ENCODE measurements around the gene CGREF1. TPM values are rescaled to one million over a fixed set of nuclear protein-coding genes. Genes with fewer than 3 reads are reported as not detected.

CGREF1 gene
- total RNA-seq, 4 donors from 2014 or later = 2.6 to 6.1 (median 3.9) TPM

DNA sequence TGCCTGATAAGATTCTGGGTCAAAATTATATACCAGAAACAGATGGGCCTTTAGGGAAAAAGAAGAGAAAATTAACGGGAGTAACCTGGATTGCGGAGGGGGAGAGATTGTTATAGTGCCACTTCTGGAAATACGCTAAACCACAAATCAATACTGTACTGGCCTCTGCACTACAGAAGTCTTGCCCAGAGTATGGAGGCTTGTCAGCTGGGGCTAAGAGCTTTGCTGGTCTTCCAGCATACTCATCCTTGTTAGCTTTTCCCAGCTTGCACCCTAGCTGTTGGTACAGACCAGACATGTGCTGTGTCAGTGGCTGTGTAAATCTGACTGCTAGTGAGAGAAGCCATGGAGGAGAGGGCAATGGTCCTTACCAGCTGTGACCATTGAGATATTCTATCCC lies 58.6 kb downstream of the CGREF1 start:
- Histone ChIP-seq H3K27me3 (no peaks in the 10 kb centered on the region), H3K4me1 (peaks cover 0 to 4% (median 0%) of the 10 kb centered on the region in 3 donors), H3K36me3 (peaks cover under 1 to 83% (median 7%) of the 10 kb centered on the region in 3 donors), H3K9me3 (no peaks in the 10 kb centered on the region), H3K27ac (no peak overlapping the region), H3K4me3 (no peak overlapping the region)
- no peak for DNase-seq
- WGBS, 2 donors = 83 to 86% methylated on average over 3 of the region's 3 CpGs
- intact Hi-C loops (cut with DNase I) = no loop called here
- no peak for TF ChIP-seq POLR2A (IDR thresholded peaks at IDR 0.05)
- no peak for TF ChIP-seq CTCF (IDR thresholded peaks at IDR 0.05)

DNA sequence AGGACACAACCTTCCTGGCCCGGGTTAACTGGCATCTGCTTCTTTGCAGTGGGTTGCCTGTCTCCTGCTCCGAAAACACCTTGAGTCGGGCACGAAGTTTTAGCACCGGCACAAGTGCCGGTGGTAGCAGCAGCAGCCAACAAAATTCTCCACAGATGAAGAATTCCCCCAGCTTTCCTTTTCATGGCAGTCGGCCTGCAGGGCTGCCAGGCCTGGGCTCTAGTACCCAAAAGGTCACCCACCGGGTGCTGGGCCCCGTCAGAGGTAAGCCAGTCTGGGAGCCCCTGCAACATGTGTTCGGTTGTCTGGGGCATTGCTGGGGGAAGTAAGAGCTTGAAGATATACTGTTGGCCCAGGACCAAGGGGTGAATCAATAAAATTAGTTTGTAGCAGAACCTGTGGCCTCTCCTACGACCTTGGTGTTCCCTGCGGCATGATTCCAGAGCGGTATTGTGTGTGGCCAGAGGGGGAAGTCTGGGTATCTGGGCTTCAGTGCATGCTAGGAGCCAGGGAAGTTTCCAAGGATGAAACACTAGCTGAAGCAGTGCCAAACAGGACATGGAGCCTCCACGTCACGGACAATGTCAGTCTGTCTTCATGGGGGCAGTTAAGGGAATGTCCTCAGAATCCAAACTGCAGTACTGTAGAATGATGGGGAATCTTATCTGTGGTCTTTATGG lies 59.6 kb downstream of the CGREF1 start:
- TF ChIP-seq POLR2A (IDR thresholded peaks at IDR 0.05) = no peak
- TF ChIP-seq CTCF (IDR thresholded peaks at IDR 0.05) = no peak
- no peak for DNase-seq
- Histone ChIP-seq H3K9me3 (no peaks in the 10 kb centered on the region), H3K27me3 (no peaks in the 10 kb centered on the region), H3K27ac (no peak overlapping the region), H3K36me3 (peaks cover 9 to 83% (median 9%) of the 10 kb centered on the region in 3 donors), H3K4me1 (peaks cover 0 to 4% (median 0%) of the 10 kb centered on the region in 3 donors), H3K4me3 (no peak overlapping the region)
- intact Hi-C loops (cut with DNase I) = no loop called here
- WGBS, 2 donors = 80 to 87% methylated on average over 6 to 10 of the region's 15 CpGs

DNA sequence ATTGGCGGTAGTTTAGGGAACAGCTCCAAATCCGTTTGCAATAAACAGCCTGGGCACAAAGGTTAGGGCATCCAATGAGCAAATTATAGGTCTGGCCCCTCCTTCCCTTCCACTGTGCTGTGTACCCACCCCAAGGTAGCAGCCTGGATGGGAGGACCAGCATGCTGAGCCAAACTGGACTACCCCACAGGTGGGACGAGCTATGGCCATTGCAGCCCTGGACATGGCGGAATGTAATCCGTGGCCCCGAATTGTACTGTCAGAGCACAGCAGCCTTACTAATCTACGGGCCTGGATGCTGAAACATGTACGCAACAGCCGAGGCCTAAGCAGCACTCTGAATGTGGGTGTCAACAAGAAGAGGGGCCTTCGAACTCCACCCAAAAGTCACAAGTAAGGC lies 60.7 kb downstream of the CGREF1 start:
- 90 to 94% methylated on average over 8 of the region's 10 CpGs for WGBS, 2 donors
- Histone ChIP-seq H3K27ac (no peak overlapping the region), H3K36me3 (peaks cover 9 to 93% (median 15%) of the 10 kb centered on the region in 3 donors), H3K4me1 (peaks cover 0 to under 1% (median 0%) of the 10 kb centered on the region in 3 donors), H3K9me3 (no peaks in the 10 kb centered on the region), H3K27me3 (no peaks in the 10 kb centered on the region), H3K4me3 (no peak overlapping the region)
- intact Hi-C loops (cut with DNase I) = no loop called here
- DNase-seq = no peak
- no peak for TF ChIP-seq CTCF (IDR thresholded peaks at IDR 0.05)
- TF ChIP-seq POLR2A (IDR thresholded peaks at IDR 0.05) = no peak

DNA sequence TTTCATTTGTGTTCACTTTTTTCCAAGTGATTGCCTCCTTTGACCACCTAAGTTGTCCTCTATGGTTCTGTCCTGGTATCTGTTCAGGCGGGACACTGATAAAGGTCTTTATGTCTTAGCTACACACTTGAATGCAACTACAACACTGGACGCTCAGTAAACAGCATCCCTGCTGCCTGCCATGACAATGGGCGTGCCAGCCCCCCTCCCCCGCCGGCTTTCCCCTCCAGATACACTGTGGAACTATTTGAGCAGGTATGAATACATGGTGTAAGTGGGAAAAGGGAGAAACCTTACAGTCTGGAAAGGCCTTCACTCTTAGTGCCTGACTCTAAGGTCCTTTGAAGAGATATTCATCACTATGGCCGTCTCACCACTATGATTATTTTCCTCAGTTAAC lies 61.7 kb downstream of the CGREF1 start:
- DNase-seq = no peak
- H3K27ac ChIP-seq = no peak overlapping the region
- WGBS, 2 donors = 92 to 93% methylated on average over 5 to 6 of the region's 6 CpGs
- no peak for TF ChIP-seq POLR2A (IDR thresholded peaks at IDR 0.05)
- TF ChIP-seq CTCF (IDR thresholded peaks at IDR 0.05) = no peak
- H3K27me3 ChIP-seq = no peaks in the 10 kb centered on the region
- H3K36me3 ChIP-seq = peaks cover 9 to 85% (median 15%) of the 10 kb centered on the region in 3 donors
- no peak overlapping the region for H3K4me3 ChIP-seq
- H3K9me3 ChIP-seq = no peaks in the 10 kb centered on the region
- intact Hi-C loops (cut with DNase I) = no loop called here
- peaks cover 2 to 11% (median 3%) of the 10 kb centered on the region in 3 donors for H3K4me1 ChIP-seq

GRCh38 chr2:27054721-27055120 lies 64.2 kb downstream of the CGREF1 start:
- WGBS, 2 donors = 94 to 97% methylated on average over 11 of the region's 11 CpGs
- intact Hi-C loops (cut with DNase I) = no loop called here
- H3K4me1 ChIP-seq = peaks cover 6 to 26% (median 10%) of the 10 kb centered on the region in 3 donors
- no peak for DNase-seq
- no peak overlapping the region for H3K4me3 ChIP-seq
- TF ChIP-seq CTCF (IDR thresholded peaks at IDR 0.05) (no peak), POLR2A (IDR thresholded peaks at IDR 0.05) (no peak)
- H3K27me3 ChIP-seq = no peaks in the 10 kb centered on the region
- no peaks in the 10 kb centered on the region for H3K9me3 ChIP-seq
- H3K36me3 ChIP-seq = peaks cover 9 to 65% (median 15%) of the 10 kb centered on the region in 3 donors
- H3K27ac ChIP-seq = peak overlapping the region in 1 of 4 donors; percentile 8

All from esophagus squamous epithelium (tissue), 5 donors.